Neural progenitor cell (in vitro differentiated cells): ENCODE results near the gene TMTC3. TPM values are rescaled to one million over a fixed set of nuclear protein-coding genes. Genes with fewer than 3 reads are reported as not detected.

ENCODE experiments used
- DNase-seq: peaks from one replicate; pipeline ENCODE4 v3.0.0-alpha.2; 2016; ENCODE audit warnings: low spot score
- H2AFZ ChIP-seq: fragments of 200-600 bp; sonication (generic); replicated peaks from 2 replicates; pipeline ENCODE4 v1.6.1; 2016; ENCODE audit warnings: antibody characterized with exemption
- H3F3A ChIP-seq: fragments of 200-600 bp; sonication (generic); 2 replicates; pipeline ENCODE4 v1.6.1; 2016; ENCODE audit warnings: antibody characterized with exemption, low read depth
- H3K27ac ChIP-seq: fragments of 200-600 bp; sonication (generic); 2 replicates; pipeline ENCODE4 v1.5.1; 2016; ENCODE audit warnings: mild to moderate bottlenecking
- H3K27me3 ChIP-seq: fragments of 200-600 bp; sonication (generic); 2 replicates; pipeline ENCODE4 v1.6.1; 2016; ENCODE audit warnings: mild to moderate bottlenecking, moderate library complexity
- H3K36me3 ChIP-seq: fragments of 200-600 bp; sonication (generic); 2 replicates; pipeline ENCODE4 v1.5.1; 2016
- H3K4me1 ChIP-seq: fragments of 200-600 bp; sonication (generic); 2 replicates; pipeline ENCODE4 v1.6.1; 2016; ENCODE audit warnings: mixed run types
- H3K4me2 ChIP-seq: fragments of 200-600 bp; sonication (generic); 2 replicates; pipeline ENCODE4 v1.6.1; 2016
- H3K4me3 ChIP-seq: fragments of 200-600 bp; sonication (generic); 2 replicates; pipeline ENCODE4 v1.5.1; 2016
- H3K79me2 ChIP-seq: fragments of 200-600 bp; sonication (generic); 2 replicates; pipeline ENCODE4 v1.6.1; 2016; ENCODE audit warnings: low read depth
- H3K9ac ChIP-seq: fragments of 200-600 bp; sonication (generic); 2 replicates; pipeline ENCODE4 v1.6.1; 2016
- H3K9me3 ChIP-seq: fragments of 200-600 bp; sonication (generic); 2 replicates; pipeline ENCODE4 v1.5.1; 2016; ENCODE audit warnings: low read depth
- H4K20me1 ChIP-seq: fragments of 200-600 bp; sonication (generic); 2 replicates; pipeline ENCODE4 v1.6.1; 2016; ENCODE audit warnings: low read depth
- H3K27ac Mint-ChIP-seq: 3 replicates; pipeline ENCODE4 v1.8.0; 2021; ENCODE audit warnings: mixed read lengths
- H3K27me3 Mint-ChIP-seq: 2 replicates; pipeline ENCODE4 v1.8.0; 2022; ENCODE audit warnings: low read depth, mild to moderate bottlenecking, inconsistent platforms, moderate library complexity, mixed read lengths; ENCODE audit not compliant: insufficient read depth
- H3K36me3 Mint-ChIP-seq: 3 replicates; pipeline ENCODE4 v1.8.0; 2021; ENCODE audit warnings: mixed read lengths
- H3K4me1 Mint-ChIP-seq: 3 replicates; pipeline ENCODE4 v1.8.0; 2021; ENCODE audit warnings: mixed read lengths
- H3K4me3 Mint-ChIP-seq: 3 replicates; pipeline ENCODE4 v1.8.0; 2021; ENCODE audit warnings: mild to moderate bottlenecking, moderate library complexity, mixed read lengths
- H3K9me3 Mint-ChIP-seq: 3 replicates; pipeline ENCODE4 v1.8.0; 2020; ENCODE audit warnings: mixed read lengths
- CTCF ChIP-seq: fragments of 200-600 bp; sonication (generic); IDR thresholded peaks from 2 replicates; pipeline ENCODE4 v1.5.1; 2017; ENCODE audit warnings: antibody characterized with exemption, mild to moderate bottlenecking
- EZH2 ChIP-seq: fragments of 200-600 bp; sonication (generic); IDR thresholded peaks from 2 replicates; pipeline ENCODE4 v1.6.1; 2017; ENCODE audit warnings: antibody characterized with exemption, mild to moderate bottlenecking, moderate library complexity
- EZH2phosphoT487 ChIP-seq: fragments of 200-600 bp; sonication (generic); IDR thresholded peaks from 2 replicates; pipeline ENCODE4 v1.6.1; 2017; ENCODE audit warnings: antibody characterized with exemption
- total RNA-seq: library from RNA; depleted of rRNA; stranded (reverse); fragments of >200 nt; gene quantifications from 2 replicates; pipeline ENCODE4 v1.2.3, GENCODE V29; 2015; ENCODE audit warnings: low replicate concordance

Gene TMTC3
- total RNA-seq, 1 donor from 2014 or later = 38.9 TPM

GRCh38 chr12:88223519-88223918 is 81.4 kb downstream of the TMTC3 start:
- Histone ChIP-seq H2AFZ (no peak overlapping the region), H3F3A (no peaks in the 10 kb centered on the region), H3K9ac (no peak overlapping the region), H4K20me1 (no peaks in the 10 kb centered on the region), H3K4me1 (no peaks in the 10 kb centered on the region), H3K4me3 (no peak overlapping the region), H3K79me2 (no peaks in the 10 kb centered on the region), H3K36me3 (no peaks in the 10 kb centered on the region), H3K27ac (no peak overlapping the region), H3K9me3 (no peaks in the 10 kb centered on the region), H3K27me3 (no peaks in the 10 kb centered on the region), H3K4me2 (no peak overlapping the region)
- peaks cover 14% of the 10 kb centered on the region for H3K9me3 Mint-ChIP-seq
- H3K4me3 Mint-ChIP-seq = no peak overlapping the region
- no peaks in the 10 kb centered on the region for H3K4me1 Mint-ChIP-seq
- peaks cover 4% of the 10 kb centered on the region for H3K27me3 Mint-ChIP-seq
- no peak for TF ChIP-seq CTCF
- TF ChIP-seq EZH2phosphoT487 = no peak
- DNase-seq = no peak
- no peak overlapping the region for H3K27ac Mint-ChIP-seq
- H3K36me3 Mint-ChIP-seq = no peaks in the 10 kb centered on the region

GRCh38 chr12:88225776-88226175 is 83.7 kb downstream of the TMTC3 start:
- Mint-ChIP-seq H3K9me3 (peaks cover 9% of the 10 kb centered on the region), H3K4me1 (no peaks in the 10 kb centered on the region), H3K36me3 (no peaks in the 10 kb centered on the region), H3K27me3 (peaks cover 4% of the 10 kb centered on the region), H3K4me3 (no peak overlapping the region), H3K27ac (no peak overlapping the region)
- H3K79me2 ChIP-seq = no peaks in the 10 kb centered on the region
- H3K9me3 ChIP-seq = no peaks in the 10 kb centered on the region
- no peaks in the 10 kb centered on the region for H3F3A ChIP-seq
- no peaks in the 10 kb centered on the region for H3K4me1 ChIP-seq
- H3K9ac ChIP-seq = no peak overlapping the region
- no peak for TF ChIP-seq CTCF
- TF ChIP-seq EZH2phosphoT487 = no peak
- TF ChIP-seq EZH2 = no peak
- no peaks in the 10 kb centered on the region for H4K20me1 ChIP-seq
- H3K27ac ChIP-seq = no peak overlapping the region
- H3K27me3 ChIP-seq = no peaks in the 10 kb centered on the region
- no peak for DNase-seq
- H3K4me2 ChIP-seq = no peak overlapping the region
- H3K4me3 ChIP-seq = no peak overlapping the region
- no peaks in the 10 kb centered on the region for H3K36me3 ChIP-seq
- no peak overlapping the region for H2AFZ ChIP-seq

GRCh38 chr12:88227263-88227662 is 85.2 kb downstream of the TMTC3 start:
- Mint-ChIP-seq H3K36me3 (no peaks in the 10 kb centered on the region), H3K27me3 (no peaks in the 10 kb centered on the region), H3K27ac (no peak overlapping the region), H3K4me3 (no peak overlapping the region), H3K9me3 (peaks cover 2% of the 10 kb centered on the region), H3K4me1 (no peaks in the 10 kb centered on the region)
- H3K4me1 ChIP-seq = no peaks in the 10 kb centered on the region
- H2AFZ ChIP-seq = no peak overlapping the region
- no peak overlapping the region for H3K4me3 ChIP-seq
- no peaks in the 10 kb centered on the region for H3F3A ChIP-seq
- TF ChIP-seq EZH2phosphoT487 = no peak
- TF ChIP-seq EZH2 = no peak
- no peak for TF ChIP-seq CTCF
- no peak for DNase-seq
- H3K27me3 ChIP-seq = no peaks in the 10 kb centered on the region
- no peaks in the 10 kb centered on the region for H3K9me3 ChIP-seq
- no peaks in the 10 kb centered on the region for H4K20me1 ChIP-seq
- no peak overlapping the region for H3K27ac ChIP-seq
- H3K9ac ChIP-seq = no peak overlapping the region
- no peak overlapping the region for H3K4me2 ChIP-seq
- H3K79me2 ChIP-seq = no peaks in the 10 kb centered on the region
- H3K36me3 ChIP-seq = no peaks in the 10 kb centered on the region

- Histone ChIP-seq H3K27ac (no peak overlapping the region), H3K79me2 (no peaks in the 10 kb centered on the region), H3K9me3 (no peaks in the 10 kb centered on the region), H4K20me1 (no peaks in the 10 kb centered on the region), H3K36me3 (no peaks in the 10 kb centered on the region), H3K27me3 (no peaks in the 10 kb centered on the region), H3F3A (no peaks in the 10 kb centered on the region), H3K4me3 (no peak overlapping the region), H2AFZ (no peak overlapping the region), H3K4me2 (no peak overlapping the region), H3K9ac (no peak overlapping the region), H3K4me1 (no peaks in the 10 kb centered on the region)
- no peak for DNase-seq
- no peaks in the 10 kb centered on the region for H3K36me3 Mint-ChIP-seq
- no peaks in the 10 kb centered on the region for H3K4me1 Mint-ChIP-seq
- H3K27me3 Mint-ChIP-seq = no peaks in the 10 kb centered on the region
- no peak overlapping the region for H3K27ac Mint-ChIP-seq
- TF ChIP-seq EZH2phosphoT487 = no peak
- no peak overlapping the region for H3K4me3 Mint-ChIP-seq
- no peaks in the 10 kb centered on the region for H3K9me3 Mint-ChIP-seq
Measured at GRCh38 chr12:88227871-88228270, 85.8 kb downstream of the TMTC3 start.
